T-helper 2 cell treated with Interferon-gamma antibody and Interleukin-4, amounts not matched to agents 100 ng/mL and 5 ng/mL, for 36 hours (primary cell): ENCODE measurements around the gene ZC3H18. TPM values are rescaled to one million over a fixed set of nuclear protein-coding genes. Genes with fewer than 3 reads are reported as not detected.

ENCODE experiments used
- intact Hi-C: fragments of 100-400 bp; cut with micrococcal nuclease; formaldehyde crosslinking; loops from one replicate; pipeline ENCODE4 v1.15.1; 2023
- total RNA-seq: library from RNA; stranded (reverse); gene quantifications from 2 replicates; pipeline ENCODE4 v1.2.3, GENCODE V29; 2022

Gene ZC3H18
- 96.7 and 103 TPM in 2 replicates for total RNA-seq

- intact Hi-C loops: loop anchor here (1.0 to 5.0 kb wide), 7 partner anchors 92 to 647 kb away; partner anchors contain the start of genes BANP, CDT1, CTU2 and MVD
Observed at GRCh38 chr16:88569985-88570690, at the start of gene ZC3H18. Gene ZC3H18, plus strand, starts transcription at chr16:88570403. Its CDS starts 6,721 bp downstream, at chr16:88577124.

GRCh38 chr16:88521674-88522073, 48.5 kb upstream of the ZC3H18 start:
- intact Hi-C loops: no loop called here

GRCh38 chr16:88522276-88522949, 47.8 kb upstream of the ZC3H18 start:
- intact Hi-C loops: no loop called here

GRCh38 chr16:88523309-88524161, 46.7 kb upstream of the ZC3H18 start:
- intact Hi-C loops: no loop called here

GRCh38 chr16:88524274-88524972, 45.8 kb upstream of the ZC3H18 start:
- intact Hi-C loops: no loop called here

- intact Hi-C loops: no loop called here
Observed at GRCh38 chr16:88524973-88525662, 45.1 kb upstream of the ZC3H18 start.

- intact Hi-C loops: no loop called here
Observed at GRCh38 chr16:88525663-88525990, 44.6 kb upstream of the ZC3H18 start.

- intact Hi-C loops: loop anchor here (2.0 kb wide), 1 partner anchor 37 kb away; no protein-coding TSS in a partner anchor
Observed at GRCh38 chr16:88526008-88526905, 43.9 kb upstream of the ZC3H18 start.

GRCh38 chr16:88526906-88527185, 43.4 kb upstream of the ZC3H18 start:
- intact Hi-C loops: loop anchor here (1.0 to 2.0 kb wide), 2 partner anchors 36 to 84 kb away; no protein-coding TSS in a partner anchor

- intact Hi-C loops: loop anchor here (1.0 to 2.0 kb wide), 2 partner anchors 35 to 84 kb away; no protein-coding TSS in a partner anchor
Observed at GRCh38 chr16:88527186-88527936, 42.8 kb upstream of the ZC3H18 start.

GRCh38 chr16:88527937-88528743, 42.1 kb upstream of the ZC3H18 start:
- intact Hi-C loops: loop anchor here (1.0 to 2.0 kb wide), 2 partner anchors 35 to 85 kb away; no protein-coding TSS in a partner anchor

GRCh38 chr16:88528902-88529318, 41.3 kb upstream of the ZC3H18 start:
- intact Hi-C loops: no loop called here

- intact Hi-C loops: no loop called here
Observed at GRCh38 chr16:88529596-88529995, 40.6 kb upstream of the ZC3H18 start.

- intact Hi-C loops: no loop called here
Observed at GRCh38 chr16:88530051-88530857, 39.9 kb upstream of the ZC3H18 start.

GRCh38 chr16:88530858-88531203, 39.4 kb upstream of the ZC3H18 start:
- intact Hi-C loops: no loop called here

- intact Hi-C loops: no loop called here
Observed at GRCh38 chr16:88531346-88531745, 38.9 kb upstream of the ZC3H18 start.

GRCh38 chr16:88531931-88532433, 38.2 kb upstream of the ZC3H18 start:
- intact Hi-C loops: no loop called here
